HG03097 (cell line): ENCODE data around the gene SEMA3C.

Source experiments
- ATAC-seq: cut with Tn5 transposase; IDR thresholded peaks from one replicate; pipeline ENCODE4 v1.9.1; 2021; ENCODE audit not compliant: unreplicated experiment, low FRiP score

SEMA3C gene

GRCh38 chr7:80785961-80786536 lies 132.8 kb downstream of the SEMA3C start:
- no peak for ATAC-seq

DNA sequence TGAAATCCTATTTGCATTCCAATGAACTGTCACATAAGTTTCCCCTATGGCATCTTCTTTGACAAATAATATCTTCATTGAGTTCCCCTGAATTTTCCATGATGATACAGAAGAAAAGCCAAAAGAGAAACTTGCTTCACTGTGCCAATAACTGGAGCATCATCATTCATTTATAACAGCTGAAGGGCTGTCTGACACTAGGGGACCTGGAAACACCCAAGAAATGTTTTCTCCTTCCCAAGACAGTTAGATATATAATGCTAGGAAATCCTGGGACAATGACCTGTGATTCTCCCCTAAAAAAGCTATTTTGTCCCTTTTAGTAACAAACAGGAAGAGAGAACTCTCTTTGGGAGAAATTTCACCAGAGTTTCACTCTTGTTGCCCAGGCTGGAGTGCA lies 133.6 kb downstream of the SEMA3C start:
- no peak for ATAC-seq

DNA sequence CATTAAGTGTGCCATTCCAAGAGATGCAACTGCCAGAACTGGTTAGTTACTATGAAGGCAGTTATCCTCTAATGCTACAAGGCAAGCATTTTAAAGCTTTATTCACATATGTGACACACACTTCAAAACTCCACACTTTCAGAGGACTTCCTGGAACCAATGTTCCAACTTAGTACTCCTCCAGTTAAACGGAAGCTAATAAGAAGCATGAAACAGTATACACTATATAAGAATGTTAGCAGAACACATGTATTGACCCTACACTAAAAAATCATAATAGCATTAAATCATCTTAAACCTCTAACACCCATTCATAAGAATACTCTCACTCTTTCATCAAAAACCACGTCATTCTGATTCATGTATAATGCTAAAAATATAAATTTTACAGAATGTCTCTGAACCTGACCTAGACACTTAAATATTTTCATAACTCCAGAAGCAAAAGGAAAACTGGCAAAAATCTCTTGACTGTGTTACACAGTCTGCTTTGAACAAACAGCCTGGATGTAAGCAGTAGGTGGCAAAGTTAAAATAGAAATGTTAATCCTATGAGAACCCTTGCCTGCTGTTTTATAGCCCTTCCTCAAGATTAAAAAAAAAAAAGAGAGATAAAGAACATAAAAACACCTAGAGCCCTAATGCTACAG lies 135.0 kb downstream of the SEMA3C start:
- no peak for ATAC-seq

DNA sequence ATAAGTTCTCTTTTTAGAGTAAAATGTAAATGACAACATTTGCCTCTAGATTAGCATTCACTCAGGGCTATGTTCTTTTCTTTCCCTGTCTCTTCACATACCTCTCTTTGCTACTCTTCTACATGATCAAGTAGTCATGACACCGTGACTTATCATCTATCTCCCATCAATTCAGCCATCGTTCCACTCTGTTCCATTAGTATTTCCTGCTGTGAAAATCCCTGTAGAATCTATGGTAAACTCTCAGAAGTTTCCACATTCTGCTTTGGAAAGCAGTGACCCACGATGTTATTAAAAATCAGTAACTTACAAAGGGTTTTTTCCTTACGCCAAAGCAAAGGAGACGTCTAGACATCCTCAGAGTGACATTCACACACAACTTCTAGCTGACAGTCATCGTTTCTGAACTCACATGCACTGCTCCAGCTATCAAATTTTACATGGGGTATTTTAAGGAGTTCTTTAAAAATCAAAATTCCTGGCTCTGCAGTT lies 135.6 kb downstream of the SEMA3C start:
- no peak for ATAC-seq

DNA sequence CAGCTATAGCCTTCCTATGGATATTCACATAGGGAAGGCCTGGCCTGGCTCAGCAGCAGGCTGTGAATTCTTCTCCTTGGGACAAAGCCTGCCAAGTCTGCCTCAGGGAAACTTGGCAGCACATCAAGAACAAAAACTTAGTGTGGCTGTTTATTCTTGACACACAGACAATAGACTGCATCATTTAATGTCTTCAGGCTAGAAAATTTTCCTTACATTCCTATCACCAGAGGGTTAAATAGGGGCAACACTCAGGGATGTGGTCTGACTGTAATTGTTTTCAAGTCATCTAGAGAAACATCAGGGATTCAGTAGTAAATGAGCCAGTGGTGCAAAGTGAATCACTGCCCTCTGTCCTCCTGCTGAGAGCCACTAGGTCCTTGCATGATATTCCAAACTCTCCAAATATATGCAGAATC lies 137.3 kb downstream of the SEMA3C start:
- ATAC-seq = no peak

DNA sequence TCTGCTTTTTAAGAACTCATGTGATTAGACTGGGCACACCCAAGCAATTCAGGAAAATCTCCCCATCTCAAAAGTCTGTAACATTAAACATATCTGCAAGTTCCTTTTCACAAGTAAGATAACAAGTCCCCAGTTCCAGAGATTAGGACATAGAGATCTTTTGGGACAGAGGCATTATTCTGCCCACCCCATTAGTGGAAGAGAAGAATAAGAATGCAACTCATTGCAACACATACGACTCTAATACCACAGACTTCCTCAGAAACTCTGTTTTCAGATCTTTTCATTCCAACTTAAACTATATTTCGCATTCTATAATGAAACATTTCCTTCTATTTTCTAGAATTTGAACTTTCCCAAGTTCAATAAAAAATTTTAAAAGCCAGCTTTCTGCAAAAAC lies 137.7 kb downstream of the SEMA3C start:
- no peak for ATAC-seq

DNA sequence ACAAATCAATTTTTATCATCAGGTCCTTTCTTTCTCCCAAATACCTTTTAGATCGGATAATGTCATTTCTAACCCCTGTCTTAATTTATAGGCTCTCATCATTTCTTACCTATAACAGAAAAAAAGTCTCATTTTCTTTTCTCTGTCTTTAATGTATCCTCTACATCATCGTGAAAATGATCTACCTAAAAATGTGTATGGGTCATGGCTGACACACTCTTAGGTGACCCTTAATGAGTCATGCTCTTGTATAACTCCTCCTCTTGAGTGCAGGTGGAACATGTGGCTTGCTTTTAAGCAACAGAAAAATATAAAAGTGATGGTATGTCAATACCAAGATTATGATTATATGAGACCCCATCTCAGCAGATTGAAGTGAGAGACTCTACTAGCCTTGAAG lies 139.4 kb downstream of the SEMA3C start:
- no peak for ATAC-seq

GRCh38 chr7:80775897-80776296 lies 143.0 kb downstream of the SEMA3C start:
- no peak for ATAC-seq

- ATAC-seq = no peak
Observed at GRCh38 chr7:80775482-80775881, 143.4 kb downstream of the SEMA3C start.

DNA sequence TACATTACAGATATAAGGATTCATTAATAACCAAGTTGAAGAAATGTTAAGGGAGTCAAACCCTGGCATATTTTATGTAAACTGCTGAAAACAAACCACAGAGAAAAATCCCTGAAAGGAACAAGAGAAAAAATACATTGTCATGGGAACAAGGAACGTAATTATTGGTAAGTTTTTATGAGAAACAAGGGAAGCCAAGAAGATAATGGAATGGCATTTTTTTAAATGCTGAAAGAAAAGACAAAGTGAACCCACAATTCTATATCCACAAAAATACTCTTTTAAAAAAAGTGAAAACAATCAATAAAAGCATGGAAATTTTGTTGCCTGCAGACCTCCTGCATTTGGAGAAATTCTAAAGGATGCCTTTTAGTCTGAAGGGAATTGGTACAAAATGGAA lies 144.0 kb downstream of the SEMA3C start:
- no peak for ATAC-seq

DNA sequence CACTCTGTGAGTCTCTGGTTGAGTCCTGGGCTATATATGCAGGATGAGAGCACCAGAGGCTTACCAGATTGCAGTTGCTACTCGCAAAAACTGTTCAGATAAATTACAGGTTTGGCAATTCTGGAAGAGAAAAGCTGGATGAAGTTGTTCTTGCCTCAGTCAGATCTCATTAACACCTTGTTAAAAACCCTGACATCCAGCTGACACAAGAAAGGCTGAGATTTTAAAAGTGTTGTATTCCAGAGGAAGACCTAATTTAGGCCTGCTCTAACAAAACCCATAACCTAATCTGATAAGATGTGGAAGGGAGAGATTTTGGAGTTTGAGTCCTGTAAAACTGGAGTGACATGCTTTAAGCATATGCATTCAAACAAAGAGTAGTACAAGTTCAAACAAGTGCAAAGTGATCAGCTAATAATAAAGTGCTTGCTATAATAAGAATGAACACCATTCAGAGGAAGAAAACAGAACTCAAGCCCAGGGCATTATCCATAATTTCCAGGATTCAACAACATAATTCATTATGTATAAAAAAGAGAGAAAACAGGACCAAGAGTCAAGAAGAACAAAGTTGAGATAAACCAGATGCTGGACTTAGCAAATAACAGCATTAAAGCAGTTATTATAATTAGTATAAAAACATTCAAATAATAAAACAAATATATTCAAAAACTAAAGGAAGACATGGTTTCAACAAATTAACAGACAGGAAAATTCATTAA lies 144.9 kb downstream of the SEMA3C start:
- ATAC-seq = no peak

DNA sequence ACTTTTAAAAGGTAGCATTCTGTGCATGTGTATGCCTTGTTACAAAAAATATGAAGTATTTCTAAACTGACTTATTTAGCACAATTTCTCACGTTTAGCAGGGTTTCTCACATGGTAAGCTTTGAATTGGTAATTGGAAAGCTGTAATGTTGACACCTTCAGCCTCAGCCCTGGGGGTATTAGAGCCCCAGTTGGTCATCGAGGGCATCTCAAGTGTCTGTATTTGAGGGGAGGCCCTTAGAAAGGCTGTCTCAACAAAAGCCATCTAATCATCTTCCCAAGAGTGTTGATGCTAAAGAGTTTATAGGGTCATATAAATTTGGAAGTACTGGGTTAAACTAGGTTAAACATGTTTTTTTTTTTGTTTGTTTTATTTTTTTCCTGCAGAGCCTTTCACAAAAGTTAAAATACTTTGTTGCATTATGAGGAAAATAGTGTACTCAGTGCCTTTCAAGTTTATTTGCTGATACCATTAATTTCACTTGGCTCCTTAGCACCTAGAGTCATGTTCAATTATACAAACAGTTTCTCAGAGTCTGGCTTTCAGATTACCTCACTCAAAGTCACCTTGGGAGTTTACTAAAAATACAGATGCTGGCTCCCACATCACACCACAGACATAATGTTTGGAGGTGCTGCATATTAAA lies 146.4 kb downstream of the SEMA3C start:
- no peak for ATAC-seq

- no peak for ATAC-seq
Observed at GRCh38 chr7:80771523-80771922, 147.3 kb downstream of the SEMA3C start.

GRCh38 chr7:80770675-80771081 lies 148.2 kb downstream of the SEMA3C start:
- peak; percentile 80 for ATAC-seq

- ATAC-seq = no peak
Observed at GRCh38 chr7:80770061-80770460, 148.8 kb downstream of the SEMA3C start.

GRCh38 chr7:80768756-80769155 lies 150.1 kb downstream of the SEMA3C start:
- ATAC-seq = no peak

DNA sequence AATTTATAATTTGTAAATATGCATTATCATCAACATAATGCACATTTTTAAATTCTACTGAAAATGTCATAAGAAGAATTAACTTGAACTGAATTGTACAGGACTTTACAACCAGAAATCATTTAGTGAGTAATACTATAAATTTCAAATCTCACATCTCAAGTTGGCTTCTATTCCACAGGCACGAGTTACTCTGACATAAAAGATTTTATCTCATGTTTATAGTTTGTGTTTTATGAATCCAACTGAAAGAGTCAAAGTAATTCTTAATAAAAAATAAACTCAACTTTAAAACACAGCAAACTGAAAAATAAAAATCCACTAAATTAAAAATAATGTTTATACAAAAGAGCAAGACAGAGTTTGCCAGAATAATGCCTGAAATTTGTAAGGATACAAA lies 151.2 kb downstream of the SEMA3C start:
- ATAC-seq = no peak

DNA sequence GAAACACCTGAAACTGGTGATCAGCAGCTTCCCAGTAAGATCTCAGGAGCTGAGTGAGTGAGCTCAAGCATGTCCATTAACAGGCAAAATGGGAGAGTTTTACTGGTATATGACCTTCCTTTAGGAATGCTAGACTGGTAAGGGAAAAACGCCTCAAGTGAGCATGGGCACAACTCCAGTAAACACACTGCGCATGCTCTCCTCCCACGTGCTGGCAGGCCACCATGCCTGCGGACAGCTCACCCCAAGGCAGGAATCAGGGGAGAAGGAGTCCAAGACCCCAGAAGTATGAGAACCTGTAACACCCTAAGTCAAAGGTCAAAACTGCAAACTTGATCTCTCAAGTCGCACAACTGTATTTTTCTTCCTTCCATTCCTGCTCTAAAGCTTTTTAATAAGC lies 152.1 kb downstream of the SEMA3C start:
- no peak for ATAC-seq

DNA sequence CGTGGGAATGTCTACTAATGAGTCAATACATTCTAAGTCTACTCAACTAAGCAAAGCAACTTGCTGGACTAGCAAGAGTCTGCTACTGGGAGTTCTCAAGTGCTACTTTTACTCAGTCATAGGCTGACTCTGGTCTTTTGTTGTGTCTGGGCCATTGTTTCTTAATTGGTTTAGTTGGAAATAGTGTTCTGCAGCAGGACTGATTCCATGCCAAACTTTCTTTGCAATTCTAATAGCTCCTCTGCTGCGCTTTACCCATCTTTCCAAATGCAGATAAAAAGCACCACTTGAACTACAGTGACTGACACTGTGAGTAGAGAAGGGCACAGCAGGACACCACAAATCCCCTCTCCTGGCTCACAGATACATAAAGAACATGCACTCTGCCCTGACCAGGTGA lies 154.7 kb downstream of the SEMA3C start:
- no peak for ATAC-seq

DNA sequence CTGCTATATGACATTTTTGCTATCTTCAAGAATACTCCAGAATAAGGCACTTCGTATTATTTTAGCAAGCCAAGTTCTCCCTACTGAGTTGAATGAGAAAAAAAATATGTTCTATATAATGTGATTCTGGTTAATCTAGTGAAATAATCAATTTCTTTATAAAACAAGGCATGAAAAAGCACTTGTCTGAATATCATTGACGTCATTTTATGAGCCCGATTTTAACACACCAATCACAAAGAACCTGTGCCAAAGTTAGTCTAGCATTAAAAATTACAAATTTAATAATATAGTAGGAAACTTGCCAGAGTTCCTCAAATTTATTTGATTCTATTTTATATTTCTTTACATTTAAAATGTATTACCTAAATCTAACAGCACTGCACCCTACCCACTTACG lies 155.1 kb downstream of the SEMA3C start:
- no peak for ATAC-seq

DNA sequence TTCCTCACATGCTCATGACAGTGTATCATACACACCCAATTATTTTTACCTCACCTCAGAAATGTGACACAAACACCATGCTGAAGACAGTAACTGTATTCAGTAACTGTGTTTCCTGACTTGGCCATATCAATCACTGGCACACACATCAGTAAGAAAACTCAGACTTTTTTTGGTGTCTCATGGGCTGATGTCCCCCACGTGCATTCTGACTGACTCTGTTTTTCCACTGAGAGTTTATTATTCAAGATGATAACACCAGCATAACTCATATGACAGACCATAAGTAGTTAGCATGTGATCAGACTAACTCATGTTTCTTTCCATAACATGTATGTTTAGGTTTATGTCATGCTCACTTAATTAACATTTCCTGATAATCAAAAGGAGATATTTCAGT lies 155.6 kb downstream of the SEMA3C start:
- ATAC-seq = no peak
